HCT116 (cell line): ENCODE measurements around the gene SERPINH1. TPM values are rescaled to one million over a fixed set of nuclear protein-coding genes. Genes with fewer than 3 reads are reported as not detected.

Experiments used
- ATAC-seq: fragments of 200-7000 bp; cut with Tn5 transposase; 2 replicates; pipeline ENCODE4 v1.9.1; 2020; ENCODE audit warnings: mild to moderate bottlenecking, moderate library complexity
- BruUV-seq: library from RNA; stranded (reverse); fragments of 400-500 nt; replicated peaks from 2 replicates; lab custom pipeline; 2021; lab: Mats Ljungman, UMichigan
- CTCF ChIA-PET: fragments of 300-600 bp; sonication (Branson Sonifier 250); formaldehyde crosslinking; loops from one replicate; lab custom pipeline; 2021; ENCODE audit warnings: antibody characterized with exemption; lab: Charles Lee
- POLR2A ChIA-PET: fragments of 300-600, 350-600 bp; sonication (Branson Sonifier 250); formaldehyde crosslinking; loops from one replicate; lab custom pipeline; 2021; ENCODE audit warnings: antibody characterized with exemption; lab: Charles Lee
- RAD21 ChIA-PET, 2 experiments: fragments of 300-600 bp; sonication (Branson Sonifier 250); formaldehyde crosslinking; loops; one replicate each; lab custom pipeline; 2023; ENCODE audit warnings: low total read pairs in 2 of 2; ENCODE audit not compliant: uncharacterized antibody in 2 of 2, unreplicated experiment in 2 of 2, low non-redundant PET in 1 of 2; lab: Charles Lee
- DNase-seq: peaks from one replicate; pipeline ENCODE4 v3.0.0-alpha.2; 2010; ENCODE audit warnings: low read depth, low spot score
- H2AFZ ChIP-seq: fragments of 200-600 bp; shearing (Covaris generic), sonication (generic); 2 replicates; pipeline ENCODE4 v1.6.1; 2017; ENCODE audit warnings: low read depth, mixed run types, mixed read lengths, antibody characterized with exemption, low read length; ENCODE audit not compliant: poor library complexity, severe bottlenecking
- H3K27ac ChIP-seq: 2 replicates; pipeline ENCODE4 v1.5.1; 2012; ENCODE audit warnings: low read depth, low read length
- H3K27me3 ChIP-seq: fragments of 200-600 bp; sonication (generic); 2 replicates; pipeline ENCODE4 v1.6.1; 2016; ENCODE audit warnings: mixed run types, low read length, mixed read lengths; ENCODE audit not compliant: insufficient read depth
- H3K36me3 ChIP-seq, 2 experiments: fragments of 200-500 bp in 1 of 2; fragments of 200-600 bp in 1 of 2; sonication (Bioruptor generic) in 1 of 2; sonication (generic) in 1 of 2; 2 replicates each; pipeline versions ENCODE4 v1.5.1 to v1.6.1; 2014 to 2016; ENCODE audit warnings: low read length in 2 of 2, inconsistent platforms in 1 of 2, mixed read lengths in 1 of 2, mixed run types in 1 of 2; ENCODE audit not compliant: insufficient read depth in 2 of 2, control insufficient read depth in 1 of 2
- H3K4me1 ChIP-seq, 2 experiments: fragments of 200-600 bp in 1 of 2; sonication (generic) in 1 of 2; 2 replicates each; pipeline versions ENCODE4 v1.5.1 to v1.6.1; 2012 to 2017; ENCODE audit warnings: low read length in 2 of 2, inconsistent platforms in 1 of 2, mild to moderate bottlenecking in 1 of 2, mixed read lengths in 1 of 2, mixed run types in 1 of 2, moderate library complexity in 1 of 2; ENCODE audit not compliant: insufficient read depth in 2 of 2, control insufficient read depth in 1 of 2
- H3K4me2 ChIP-seq: fragments of 200-600 bp; sonication (generic); 2 replicates; pipeline ENCODE4 v1.6.1; 2017; ENCODE audit warnings: mixed run types, low read length, mixed read lengths
- H3K4me3 ChIP-seq, 2 experiments: fragments of 200-600 bp in 1 of 2; sonication (generic) in 1 of 2; replicated peaks in 1 of 2; 2 replicates each; pipeline ENCODE4 v1.5.1; 2011 to 2016; ENCODE audit warnings: low read length in 2 of 2, control low read depth in 1 of 2, low read depth in 1 of 2, mild to moderate bottlenecking in 1 of 2, mixed read lengths in 1 of 2, mixed run types in 1 of 2
- H3K79me2 ChIP-seq: fragments of 200-600 bp; sonication (generic); 2 replicates; pipeline ENCODE4 v1.6.1; 2017; ENCODE audit warnings: mild to moderate bottlenecking, mixed run types, low read length, moderate library complexity, mixed read lengths; ENCODE audit not compliant: insufficient read depth
- H3K9ac ChIP-seq: fragments of 200-600 bp; sonication (generic); 2 replicates; pipeline ENCODE4 v1.6.1; 2016; ENCODE audit warnings: low read length, mixed read lengths
- H3K9me2 ChIP-seq: fragments of 200-600 bp; sonication (generic), shearing (Covaris generic); 2 replicates; pipeline ENCODE4 v1.6.1; 2017; ENCODE audit warnings: mixed run types, mild to moderate bottlenecking, moderate library complexity; ENCODE audit not compliant: insufficient read depth
- H3K9me3 ChIP-seq, 2 experiments: fragments of 200-500 bp in 1 of 2; fragments of 200-600 bp in 1 of 2; sonication (Bioruptor generic) in 1 of 2; sonication (generic) in 1 of 2; 2 replicates each; pipeline ENCODE4 v1.6.1; 2014 to 2017; ENCODE audit warnings: low read length in 2 of 2, mixed read lengths in 2 of 2, inconsistent platforms in 1 of 2, low read depth in 1 of 2, mild to moderate bottlenecking in 1 of 2, mixed run types in 1 of 2, moderate library complexity in 1 of 2; ENCODE audit not compliant: control insufficient read depth in 1 of 2, insufficient read depth in 1 of 2
- H4K20me1 ChIP-seq: fragments of 200-600 bp; sonication (generic), shearing (Covaris generic); 2 replicates; pipeline ENCODE4 v1.6.1; 2017; ENCODE audit warnings: mixed run types, mild to moderate bottlenecking, moderate library complexity; ENCODE audit not compliant: insufficient read depth
- CBX3 ChIP-seq: IDR thresholded peaks from 2 replicates; pipeline ENCODE4 v1.6.1; 2012; ENCODE audit warnings: low read depth
- CEBPB ChIP-seq: IDR thresholded peaks from 2 replicates; pipeline ENCODE4 v1.6.1; 2012; ENCODE audit warnings: low read depth
- CTCF ChIP-seq, 3 experiments: fragments of 200-600 bp in 1 of 3; sonication (generic) in 1 of 3; IDR thresholded peaks in 2 of 3; conservative IDR thresholded peaks in 1 of 3; 2 replicates each; pipeline ENCODE4 v1.5.1; 2012 to 2017; ENCODE audit warnings: low read depth in 2 of 3, low read length in 2 of 3, antibody characterized with exemption in 1 of 3, borderline replicate concordance in 1 of 3, control low read depth in 1 of 3, mild to moderate bottlenecking in 1 of 3, mixed read lengths in 1 of 3, mixed run types in 1 of 3, moderate library complexity in 1 of 3; ENCODE audit not compliant: insufficient read depth in 1 of 3
- EGR1 ChIP-seq: IDR thresholded peaks from 2 replicates; pipeline ENCODE4 v1.6.1; 2012; ENCODE audit warnings: low read depth
- EZH2 ChIP-seq: fragments of 200-600 bp; sonication (generic); IDR thresholded peaks from 2 replicates; pipeline ENCODE4 v1.6.1; 2017; ENCODE audit warnings: antibody characterized with exemption, mixed run types
- POLR2A ChIP-seq: IDR thresholded peaks from 2 replicates; pipeline ENCODE4 v1.7.0; 2011; ENCODE audit warnings: borderline replicate concordance; ENCODE audit not compliant: insufficient read depth, insufficient read length; ENCODE audit errors: extremely low read depth
- RAD21 ChIP-seq: IDR thresholded peaks from 2 replicates; pipeline ENCODE4 v1.6.1; 2012; ENCODE audit warnings: low read depth, mild to moderate bottlenecking
- REST ChIP-seq: IDR thresholded peaks from 2 replicates; pipeline ENCODE4 v1.6.1; 2012; ENCODE audit warnings: low read depth
- SP1 ChIP-seq: IDR thresholded peaks from 2 replicates; pipeline ENCODE4 v1.6.1; 2012; ENCODE audit warnings: low read depth
- TCF7L2 ChIP-seq: IDR thresholded peaks from 2 replicates; pipeline ENCODE4 v1.7.0; 2011; ENCODE audit warnings: borderline replicate concordance, inconsistent platforms; ENCODE audit not compliant: insufficient read depth, insufficient read length; ENCODE audit errors: extremely low read depth
- intact Hi-C: fragments of 100-400 bp; cut with micrococcal nuclease; formaldehyde crosslinking; loops from 2 replicates; pipeline ENCODE4 v1.10.0; 2022
- total RNA-seq: library from RNA; stranded (reverse); gene quantifications from one replicate; pipeline ENCODE4 v1.2.1, GENCODE V29; 2021; ENCODE audit not compliant: unreplicated experiment

Gene SERPINH1
- total RNA-seq, 1 experiment from 2014 or later = 84.9 TPM

GRCh38 chr11:75577207-75577606 lies 15.2 kb downstream of the SERPINH1 start:
- H3K36me3 ChIP-seq = peaks cover 0 to under 1% of the 10 kb centered on the region in 2 experiments; a peak in 2 of 4 replicates
- no peak overlapping the region for H2AFZ ChIP-seq
- no peak overlapping the region for H3K9ac ChIP-seq
- TF ChIP-seq EGR1 (peak; percentile 49; the same call in 1 of the 2 replicates), SP1 (no peak), CTCF (IDR thresholded peaks at IDR 0.05 in 2 of 3, conservative IDR thresholded peaks at IDR 0.05 in 1 of 3; ENCODE audit: borderline replicate concordance in 1 of 3, insufficient read depth in 1 of 3, low read depth in 2 of 3, low read length in 2 of 3) (peak; percentile 13 to 70 (median 47); a peak in 5 of 6 replicates), RAD21 (peak; percentile 13; the same call in 1 of the 2 replicates)
- TF ChIP-seq, all 23 proteins: peak for 3
- RAD21 ChIA-PET = no interaction called here
- POLR2A ChIA-PET = no interaction called here
- no TSS peak for BruUV-seq
- H4K20me1 ChIP-seq = no peaks in the 10 kb centered on the region
- H3K27ac ChIP-seq = no peak overlapping the region
- no peak overlapping the region for H3K4me2 ChIP-seq
- peaks cover 4% of the 10 kb centered on the region; the same call in 1 of the 2 replicates for H3K27me3 ChIP-seq
- no peak overlapping the region for H3K4me3 ChIP-seq
- no peaks in the 10 kb centered on the region for H3K9me2 ChIP-seq
- CTCF ChIA-PET = interaction anchor here (0.7 to 1.3 kb wide), 4 partner anchors 13 to 1940 kb away, joined by 3 read pairs; no protein-coding TSS in a partner anchor
- DNase-seq = no peak
- no peaks in the 10 kb centered on the region for H3K9me3 ChIP-seq
- H3K4me1 ChIP-seq = peaks cover 0 to 4% of the 10 kb centered on the region in 2 experiments; a peak in 1 of 4 replicates
- intact Hi-C loops = loop anchor here (2.0 kb wide), 1 partner anchor 132 kb away; no protein-coding TSS in a partner anchor
- peak; percentile 75 for ATAC-seq
- no peaks in the 10 kb centered on the region for H3K79me2 ChIP-seq

- Histone ChIP-seq H3K9me3 (no peaks in the 10 kb centered on the region), H4K20me1 (no peaks in the 10 kb centered on the region), H3K9ac (no peak overlapping the region), H3K4me2 (no peak overlapping the region), H3K36me3 (no peaks in the 10 kb centered on the region), H3K27ac (no peak overlapping the region), H3K9me2 (no peaks in the 10 kb centered on the region), H3K4me1 (peaks cover 0 to 4% of the 10 kb centered on the region in 2 experiments; a peak in 1 of 4 replicates), H3K79me2 (no peaks in the 10 kb centered on the region), H2AFZ (no peak overlapping the region), H3K27me3 (peaks cover 4% of the 10 kb centered on the region; the same call in 1 of the 2 replicates), H3K4me3 (no peak overlapping the region)
- CTCF ChIA-PET = no interaction called here
- BruUV-seq = no TSS peak
- intact Hi-C loops = no loop called here
- ATAC-seq (no peak), DNase-seq (no peak)
- RAD21 ChIA-PET = no interaction called here
- POLR2A ChIA-PET = no interaction called here
- TF ChIP-seq CEBPB (no peak), EZH2 (no peak), POLR2A (no peak), CBX3 (no peak), REST (no peak), TCF7L2 (no peak)
These were observed 16.9 kb downstream of the SERPINH1 start for GRCh38 chr11:75578977-75579376.
